ENCODE data around the gene CRTC2.
A peak's percentile ranks its signal among the peaks of the same experiment; 100 is the strongest.

Gene CRTC2

DNA sequence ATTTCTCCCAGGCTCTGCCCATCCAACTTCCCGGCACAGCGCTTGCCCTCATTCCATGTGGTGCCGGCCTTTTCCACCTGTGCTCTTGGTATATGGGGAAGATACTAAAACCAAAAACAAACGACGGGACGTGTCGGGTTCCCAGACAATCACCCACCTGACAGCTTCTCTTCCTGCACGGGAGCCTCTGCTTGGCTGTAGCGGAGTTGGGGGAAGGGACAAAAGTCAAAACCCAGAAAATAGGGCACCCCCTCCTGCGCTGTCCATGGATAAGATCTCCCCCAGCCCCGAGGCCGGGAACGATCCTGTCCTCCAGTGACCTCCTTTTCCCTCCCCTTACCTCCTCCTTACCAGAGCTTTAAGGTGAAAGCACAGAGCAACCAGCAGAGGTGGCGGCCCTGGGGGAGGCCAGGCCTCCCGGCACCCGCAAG, 18.4 kb upstream of the CRTC2 start:
- DNase-seq (ENCODE audit: low spot score), result no peak

GRCh38 chr1:153973525-153973924, 15.1 kb upstream of the CRTC2 start:
- DNase-seq (ENCODE audit: low spot score), result no peak

DNA sequence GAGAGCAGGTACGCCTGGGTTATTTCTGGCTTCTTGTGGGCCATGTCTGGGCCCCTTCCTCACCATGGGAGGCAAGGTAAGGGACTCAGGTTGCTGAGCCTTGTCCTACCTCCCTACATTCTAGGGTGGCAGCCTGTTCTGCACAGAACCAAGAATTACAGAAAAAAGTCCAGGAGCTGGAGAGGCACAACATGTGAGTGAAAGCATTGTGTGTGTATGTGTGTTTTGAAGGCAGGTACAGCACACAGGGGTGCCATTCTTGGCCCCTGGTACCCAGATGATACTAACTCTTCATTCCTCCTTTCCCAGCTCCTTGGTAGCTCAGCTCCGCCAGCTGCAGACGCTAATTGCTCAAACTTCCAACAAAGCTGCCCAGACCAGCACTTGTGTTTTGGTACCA, 14.7 kb upstream of the CRTC2 start:
- no peak for DNase-seq (ENCODE audit: low spot score)

DNA sequence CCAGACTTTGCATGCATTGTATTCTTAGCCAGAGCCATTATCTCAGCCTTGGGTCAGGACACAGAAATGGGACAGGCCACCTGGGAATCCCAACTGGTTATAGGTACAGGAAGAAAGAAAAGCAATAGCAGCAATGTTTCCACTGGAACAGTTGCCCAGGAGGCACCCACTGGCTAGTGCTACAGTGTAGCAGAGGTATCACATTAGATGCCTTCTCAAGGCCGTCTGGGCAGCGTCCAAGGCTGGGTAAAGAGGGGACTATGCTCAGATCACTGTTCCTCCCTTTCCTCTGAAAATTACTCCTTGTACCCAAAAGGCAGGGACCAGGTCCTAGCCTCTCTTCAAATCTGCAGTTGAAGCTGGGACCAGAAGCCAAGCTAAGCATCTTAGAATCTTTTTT, 11.9 kb upstream of the CRTC2 start:
- no peak for DNase-seq (ENCODE audit: low spot score)

DNA sequence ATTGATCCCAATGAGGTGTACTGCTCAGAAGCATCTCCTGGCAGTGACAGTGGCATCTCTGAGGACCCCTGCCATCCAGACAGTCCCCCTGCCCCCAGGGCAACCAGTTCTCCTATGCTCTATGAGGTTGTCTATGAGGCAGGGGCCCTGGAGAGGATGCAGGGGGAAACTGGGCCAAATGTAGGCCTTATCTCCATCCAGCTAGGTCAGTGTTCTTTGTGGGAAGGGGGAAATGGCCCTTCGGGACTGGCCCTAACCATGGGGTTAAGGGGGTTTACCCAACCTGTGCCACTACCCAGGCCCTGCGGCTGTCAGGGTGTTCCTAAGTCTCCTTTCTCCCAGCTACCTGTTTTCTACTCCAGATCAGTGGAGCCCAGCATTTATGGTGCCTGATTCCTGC, 10.6 kb upstream of the CRTC2 start:
- no peak for DNase-seq (ENCODE audit: low spot score)

- no peak for DNase-seq (ENCODE audit: low spot score)
These were observed 10.0 kb upstream of the CRTC2 start for GRCh38 chr1:153968408-153968807.

DNA sequence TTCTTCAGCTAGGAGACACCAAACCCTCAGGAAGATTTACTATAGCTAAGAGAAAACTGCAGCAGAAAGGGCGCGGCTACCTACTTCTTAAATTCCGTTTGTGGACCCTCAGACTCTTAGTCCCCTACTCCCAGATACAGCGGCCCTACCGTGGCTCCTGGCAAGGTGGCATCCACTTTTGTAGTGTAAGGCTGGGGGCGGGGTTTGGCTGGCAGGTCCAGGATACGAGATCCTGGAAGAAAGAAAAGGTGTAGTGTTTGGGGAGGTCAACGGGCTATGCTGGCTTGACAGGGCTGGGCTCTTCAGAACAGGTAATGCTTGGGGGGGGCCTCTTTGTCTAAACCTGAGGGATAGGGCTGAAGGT, 9.6 kb upstream of the CRTC2 start:
- DNase-seq (ENCODE audit: low spot score), result no peak

DNA sequence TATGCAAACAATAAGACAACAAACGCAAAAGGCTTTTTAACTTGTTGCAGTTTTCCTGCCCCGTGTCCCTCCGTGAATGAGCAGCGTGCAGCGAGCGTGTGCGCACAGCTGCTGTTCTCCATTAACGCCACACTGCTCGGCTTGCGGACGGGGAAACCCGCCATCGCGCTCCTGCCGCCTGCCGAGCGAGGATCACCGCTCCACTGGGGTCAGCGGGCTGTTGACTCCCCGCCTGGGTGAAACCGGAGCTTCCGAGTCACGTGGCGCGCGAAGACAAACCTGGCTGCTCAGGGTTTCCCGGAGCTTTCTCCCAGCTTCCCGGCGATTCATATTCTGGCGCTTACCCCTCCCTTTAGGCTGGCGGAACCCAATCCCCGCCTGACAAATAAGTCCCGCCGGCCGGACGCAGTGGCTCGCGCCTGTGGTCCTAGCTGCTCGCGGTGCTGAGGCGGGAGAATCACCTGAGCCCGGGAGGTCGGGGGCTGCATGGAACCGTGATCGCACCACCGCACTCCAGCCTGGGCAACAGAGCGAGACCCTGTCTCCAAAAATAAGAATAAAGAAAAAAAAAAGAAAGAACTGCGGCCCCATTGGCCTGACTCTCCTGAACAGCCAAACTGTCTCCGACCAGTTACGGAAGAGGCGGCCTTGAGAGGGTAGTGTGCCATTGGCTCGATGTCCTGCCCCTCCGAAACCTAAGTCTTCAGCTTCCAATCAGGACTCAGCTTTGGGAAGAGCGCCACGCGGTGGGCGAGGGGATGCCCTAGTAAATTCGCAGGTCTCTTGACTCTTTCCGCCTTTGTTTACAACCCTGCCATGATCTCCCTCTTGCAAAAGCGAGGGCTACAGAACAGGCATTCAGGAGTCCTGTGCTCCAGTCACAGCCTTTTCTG, 8.9 kb upstream of the CRTC2 start, which contains the start of gene CREB3L4:
Gene CREB3L4, plus strand, starts transcription at position 796 of the 893 bp plus-strand sequence. CDS start 624 bp downstream, outside the sequence.
- peak; percentile 89 for DNase-seq (ENCODE audit: low spot score)

- DNase-seq (ENCODE audit: low spot score), result no peak
These were observed 5.5 kb upstream of the CRTC2 start for GRCh38 chr1:153963850-153964331.

- peak; percentile 91 for DNase-seq (ENCODE audit: low spot score)
These were observed 4.8 kb upstream of the CRTC2 start, which contains the start of gene SLC39A1 for GRCh38 chr1:153963030-153963849. TSS of gene SLC39A1 (minus strand) at chr1:153963537. CDS start at chr1:153962715, 822 bp downstream.

- no peak for DNase-seq (ENCODE audit: low spot score)
These were observed 3.9 kb upstream of the CRTC2 start for GRCh38 chr1:153962088-153963029.

GRCh38 chr1:153961421-153961820, 3.0 kb upstream of the CRTC2 start:
- DNase-seq (ENCODE audit: low spot score), result no peak

- DNase-seq (ENCODE audit: low spot score), result no peak
These were observed 1.8 kb upstream of the CRTC2 start for GRCh38 chr1:153960206-153960605.

DNA sequence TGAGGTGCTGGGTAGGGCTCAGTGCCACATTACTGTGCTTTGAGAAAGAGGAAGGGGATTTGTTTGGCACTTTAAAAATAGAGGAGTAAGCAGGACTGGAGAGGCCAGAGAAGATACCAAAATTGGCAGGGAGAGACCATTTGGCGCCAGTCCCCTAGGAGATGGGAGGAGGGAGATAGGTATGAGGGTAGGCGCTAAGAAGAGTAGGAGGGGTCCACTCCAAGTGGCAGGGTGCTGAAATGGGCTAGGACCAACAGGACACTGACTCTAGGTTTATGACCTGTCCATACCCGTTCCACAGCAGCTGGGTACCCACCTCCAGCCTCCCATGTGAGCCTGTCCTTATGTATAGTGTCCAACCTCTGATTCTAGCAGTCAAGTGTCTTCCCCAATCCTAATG, 1.0 kb upstream of the CRTC2 start:
- DNase-seq (ENCODE audit: low spot score), result no peak

DNA sequence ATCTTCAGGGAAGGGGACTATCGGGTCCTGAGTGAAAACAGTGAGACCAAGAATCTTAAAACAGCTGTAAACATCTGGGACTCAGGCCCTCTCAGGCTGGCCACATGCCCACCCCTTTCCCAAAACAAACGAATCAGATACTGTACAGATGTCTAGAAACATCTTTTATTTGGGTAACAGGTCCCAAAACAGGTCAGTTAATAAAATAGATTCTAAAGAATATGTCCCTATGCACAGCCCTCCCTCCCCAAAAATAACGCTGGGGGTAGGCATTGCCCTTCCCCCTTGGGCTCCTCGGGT, 499 bp upstream of the CRTC2 start:
- no peak for DNase-seq (ENCODE audit: low spot score)

GRCh38 chr1:153957744-153958110, 685 bp downstream of the CRTC2 start:
- DNase-seq (ENCODE audit: low spot score), result peak; percentile 45

- no peak for DNase-seq (ENCODE audit: low spot score)
These were observed 1.3 kb downstream of the CRTC2 start for GRCh38 chr1:153956997-153957715.

GRCh38 chr1:153954826-153955225, 3.6 kb downstream of the CRTC2 start:
- DNase-seq (ENCODE audit: low spot score), result no peak

GRCh38 chr1:153953859-153954365, 4.5 kb downstream of the CRTC2 start:
- no peak for DNase-seq (ENCODE audit: low spot score)

GRCh38 chr1:153951801-153952200, 6.6 kb downstream of the CRTC2 start:
- DNase-seq (ENCODE audit: low spot score), result no peak

DNA sequence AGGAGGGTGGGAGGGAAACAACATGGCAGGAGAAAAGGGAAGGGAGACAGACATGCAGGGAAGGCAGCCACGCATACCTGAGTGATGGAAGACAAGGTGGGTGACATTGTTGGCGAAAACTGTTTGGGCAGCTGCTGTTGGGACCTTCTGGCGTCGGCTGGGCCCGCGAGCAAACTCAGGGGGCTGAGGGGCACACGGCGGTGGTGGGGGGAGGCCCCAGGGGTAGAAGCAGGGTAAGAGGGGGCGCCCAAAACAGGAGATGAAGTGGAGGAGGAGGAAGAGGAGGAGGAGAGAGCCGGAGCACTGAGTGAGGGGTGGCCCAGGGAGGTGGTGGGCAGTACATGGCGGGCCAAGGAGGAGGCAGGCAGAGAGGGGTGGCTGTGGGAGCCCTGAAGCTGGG, 7.2 kb downstream of the CRTC2 start:
- DNase-seq (ENCODE audit: low spot score), result no peak

Data from CD4-positive, alpha-beta T cell treated with Interleukin-6 at 100 ng/mL for 8 hours (primary cell).